GM18951 (cell line): ENCODE data around the gene CLRN3.

Experiments
- POLR2A ChIP-seq: IDR thresholded peaks from 4 replicates; pipeline ENCODE4 v1.6.1; 2011; ENCODE audit warnings: mild to moderate bottlenecking; ENCODE audit not compliant: insufficient read length, insufficient read depth; ENCODE audit errors: extremely low read depth
- in situ Hi-C: fragments of 300-500 bp; cut with MboI; formaldehyde crosslinking; loops from one replicate; pipeline ENCODE4 v1.12.0; 2022; ENCODE audit warnings: low sequenced_read_pairs, mixed read lengths, inconsistent platforms; ENCODE audit not compliant: unreplicated experiment

CLRN3 gene

DNA sequence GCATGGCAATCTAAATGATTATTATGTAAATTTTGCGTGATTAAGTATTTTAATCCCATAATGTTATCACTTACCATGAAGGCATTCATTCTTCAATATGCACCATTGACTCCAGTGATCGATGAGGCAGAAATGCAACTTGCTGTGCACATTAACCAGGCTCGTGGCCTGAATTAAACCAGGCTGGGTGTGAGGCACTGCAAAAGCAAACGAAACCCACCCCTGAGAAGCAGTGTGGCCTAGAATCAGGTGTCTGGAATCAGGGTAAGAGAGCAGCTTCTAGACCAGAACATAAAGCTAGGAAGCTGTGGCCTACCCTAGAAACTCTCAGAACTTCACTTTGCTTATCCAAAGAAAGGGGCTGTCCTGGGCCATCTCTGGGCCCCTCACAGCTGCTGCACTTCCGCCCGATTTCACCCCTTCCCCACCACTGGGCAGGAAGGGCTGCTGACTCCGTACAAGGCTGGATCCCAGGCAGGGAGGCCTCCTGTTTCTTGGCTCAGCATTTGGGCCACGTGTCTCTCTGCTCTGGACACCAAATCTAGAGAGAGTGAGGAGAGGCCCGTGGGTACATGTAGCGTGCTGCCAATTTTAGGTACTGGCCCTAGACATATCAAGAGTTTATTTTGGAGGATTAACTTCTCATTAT lies 18.6 kb upstream of the CLRN3 start:
- no peak for TF ChIP-seq POLR2A
- in situ Hi-C loops: no loop called here

DNA sequence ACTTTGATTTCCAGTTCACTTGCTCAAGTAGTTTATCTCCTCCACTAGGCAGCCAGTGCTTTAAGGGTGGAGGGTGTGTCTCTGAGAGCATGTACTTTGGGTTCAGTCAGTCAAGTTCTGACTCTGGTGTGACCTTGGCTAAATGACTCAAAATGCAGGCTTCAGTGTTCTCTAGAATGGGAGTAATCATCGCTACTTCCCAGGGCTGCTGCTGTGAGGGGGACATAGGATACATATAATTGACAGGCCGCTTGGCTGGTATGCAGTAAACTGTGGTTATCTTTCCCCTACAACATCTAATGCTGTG lies 17.7 kb upstream of the CLRN3 start:
- in situ Hi-C loops: no loop called here
- no peak for TF ChIP-seq POLR2A

DNA sequence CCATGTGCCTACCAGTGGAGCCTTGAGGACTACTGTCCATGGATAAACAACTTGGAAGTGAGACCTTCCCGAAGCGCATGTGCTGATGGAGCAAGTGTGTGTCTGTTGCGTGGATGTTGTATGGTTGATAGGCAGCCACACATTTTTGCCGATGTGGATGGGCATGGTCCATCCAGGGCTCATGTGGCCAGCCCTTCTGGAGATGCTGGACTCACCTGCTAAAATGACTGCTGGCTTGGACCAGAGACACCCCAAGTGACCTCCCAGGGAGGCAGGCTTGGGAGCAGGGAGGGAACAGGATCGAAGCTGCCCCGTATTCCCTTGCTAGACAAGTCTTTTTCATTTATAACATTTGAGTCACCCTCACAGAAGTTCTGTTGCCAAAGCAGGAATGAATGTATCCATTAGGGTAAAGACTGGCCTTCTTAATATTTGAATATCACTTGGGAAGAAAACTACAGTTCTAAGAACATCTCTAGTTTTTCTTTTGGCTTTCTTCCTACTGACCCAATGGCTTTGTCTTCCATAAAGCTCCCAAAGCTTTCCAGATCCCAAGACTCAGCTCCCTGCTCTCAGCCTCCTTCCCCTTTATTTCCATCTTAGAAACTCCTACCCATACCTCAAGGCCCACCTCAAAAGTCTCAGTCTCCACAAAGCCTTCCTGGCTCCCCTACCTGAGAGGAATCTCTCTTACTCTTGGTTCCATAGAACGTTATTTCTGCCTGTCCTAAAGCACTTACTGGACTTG lies 17.1 kb upstream of the CLRN3 start:
- TF ChIP-seq POLR2A: no peak
- in situ Hi-C loops: no loop called here

DNA sequence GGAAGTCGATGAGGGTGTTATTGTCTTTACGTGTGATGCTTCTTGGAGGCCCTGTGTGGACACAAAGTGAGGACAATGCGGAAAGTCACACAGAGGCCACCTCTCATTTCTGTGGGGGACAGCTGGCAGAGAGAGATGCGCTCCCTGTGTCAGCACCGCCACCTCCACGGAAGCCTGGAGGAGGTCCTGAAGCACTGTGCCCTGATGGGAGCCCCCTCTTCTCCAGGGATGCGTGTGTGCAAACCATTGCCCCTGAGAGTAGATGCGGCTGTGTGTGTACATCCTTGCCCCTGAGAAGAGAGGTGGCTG lies 16.2 kb upstream of the CLRN3 start:
- in situ Hi-C loops: no loop called here
- no peak for TF ChIP-seq POLR2A

DNA sequence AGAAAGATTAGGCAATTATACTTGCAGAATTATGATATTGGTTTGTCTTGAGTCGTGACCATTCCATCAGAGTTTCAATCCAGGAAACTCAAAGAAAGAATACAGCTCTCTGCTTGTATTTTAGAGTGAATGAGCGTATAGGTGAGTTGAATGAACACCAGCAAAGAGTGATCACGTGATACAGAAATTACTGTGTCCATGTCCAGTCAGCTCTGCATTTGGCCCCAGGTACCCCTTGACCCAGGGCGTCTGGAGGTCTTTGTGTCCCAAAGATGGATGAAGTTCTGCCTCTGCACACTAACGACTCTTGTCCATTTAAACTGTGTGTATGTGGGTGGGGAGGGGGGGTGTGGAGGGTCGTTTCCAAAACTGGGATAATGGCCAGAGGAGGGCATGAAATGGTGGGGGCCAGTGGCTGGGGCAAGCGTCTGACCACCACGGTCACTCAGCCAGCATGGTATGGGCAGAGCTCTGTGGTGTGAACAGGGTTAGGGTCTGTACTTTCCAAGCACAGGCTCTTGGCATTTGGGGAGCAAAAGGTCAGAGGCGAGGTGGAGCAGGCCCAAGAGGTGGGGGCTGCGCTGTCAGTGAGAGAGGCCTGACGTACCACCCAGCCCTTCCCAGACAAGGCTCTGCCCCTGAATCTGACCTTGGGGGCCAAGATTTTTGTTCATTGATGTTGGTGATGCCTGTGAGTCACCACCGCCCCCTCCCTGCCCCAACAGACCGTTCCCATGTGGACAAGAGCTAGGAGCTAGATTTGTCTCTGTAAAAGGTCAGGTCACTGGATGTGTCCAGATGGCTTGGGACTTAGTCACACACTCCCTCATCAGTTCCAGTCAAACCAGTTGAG lies 15.6 kb upstream of the CLRN3 start:
- in situ Hi-C loops: no loop called here
- TF ChIP-seq POLR2A: no peak

DNA sequence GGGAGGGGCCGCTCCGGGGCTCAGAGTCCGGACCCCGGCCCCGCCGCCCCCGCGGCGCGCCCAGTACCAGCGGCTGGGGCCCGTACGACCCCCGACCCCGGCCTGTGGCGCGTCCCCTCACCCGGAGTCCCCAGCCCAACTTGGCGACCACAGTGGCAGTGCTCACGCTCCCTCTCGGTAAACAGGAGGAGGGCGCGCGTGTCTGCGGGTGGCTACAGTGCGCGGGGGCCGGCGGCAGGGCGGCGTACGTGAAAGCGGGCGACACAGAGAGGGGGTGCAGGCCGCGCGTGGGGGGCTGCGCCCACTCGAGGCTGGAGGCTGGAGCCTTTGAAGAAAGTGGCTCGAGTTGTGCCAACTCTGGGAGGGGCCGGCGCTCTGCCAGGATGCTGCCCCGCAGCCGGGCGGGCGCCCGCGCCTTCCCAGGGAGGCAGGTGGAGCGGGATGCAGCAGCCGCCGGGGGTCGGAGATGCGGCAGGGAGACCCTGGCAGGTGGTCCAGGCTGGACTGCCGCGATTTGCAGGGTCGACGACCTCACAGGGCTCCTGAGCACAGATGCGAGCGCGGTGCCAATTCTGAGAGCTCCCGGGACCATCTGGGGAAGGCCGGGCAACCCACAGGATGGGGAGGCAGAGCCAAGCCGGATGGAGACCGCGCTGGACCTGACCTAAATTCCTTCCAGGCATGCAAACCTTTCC lies 14.8 kb upstream of the CLRN3 start:
- in situ Hi-C loops: no loop called here
- no peak for TF ChIP-seq POLR2A

DNA sequence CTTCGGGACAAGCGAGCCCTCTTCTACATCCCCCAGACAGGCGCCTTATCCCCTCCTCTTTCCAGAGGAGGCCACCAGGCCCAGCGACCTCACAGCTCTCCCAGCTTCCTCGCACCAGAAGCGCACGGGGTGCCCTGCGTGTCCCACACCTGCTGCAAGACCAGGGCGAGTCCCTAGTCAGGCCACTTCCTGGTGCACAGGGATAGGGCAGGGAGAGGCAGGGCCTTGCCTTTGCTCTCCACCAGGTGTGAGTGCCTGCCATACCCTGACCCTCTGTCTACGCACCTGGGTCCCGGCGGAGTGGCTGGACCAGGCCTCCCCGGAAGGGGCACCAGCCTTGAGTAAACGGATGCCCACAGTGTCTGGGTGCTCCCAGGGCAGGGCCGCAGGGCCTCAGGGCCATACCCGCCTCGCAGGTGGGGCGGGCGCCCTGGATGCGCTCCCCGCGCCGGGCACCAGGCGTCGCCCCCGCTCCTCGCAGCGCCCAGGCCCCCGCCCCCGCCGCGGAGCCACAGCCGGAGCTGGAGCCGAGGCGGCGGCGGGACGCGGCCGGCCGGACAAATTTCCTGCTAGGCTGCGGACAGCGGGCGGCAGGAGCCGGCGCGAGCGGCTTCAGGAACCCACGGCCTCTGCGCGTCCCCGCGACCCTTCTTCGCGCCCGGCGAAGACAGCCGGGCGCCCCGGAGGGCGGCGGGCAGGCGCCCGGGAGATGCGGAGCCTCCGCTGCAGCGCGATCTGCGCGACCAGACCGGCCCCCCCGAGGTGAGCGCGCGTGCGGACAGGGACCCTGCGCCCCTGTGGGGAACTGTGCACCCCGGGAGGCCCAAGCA lies 14.0 kb upstream of the CLRN3 start, which contains the start of gene PTPRE:
TSS of gene PTPRE (plus strand) at position 556 of the 830 bp plus-strand sequence. CDS start 133,779 bp downstream, outside the sequence.
- TF ChIP-seq POLR2A: no peak
- in situ Hi-C loops: no loop called here

DNA sequence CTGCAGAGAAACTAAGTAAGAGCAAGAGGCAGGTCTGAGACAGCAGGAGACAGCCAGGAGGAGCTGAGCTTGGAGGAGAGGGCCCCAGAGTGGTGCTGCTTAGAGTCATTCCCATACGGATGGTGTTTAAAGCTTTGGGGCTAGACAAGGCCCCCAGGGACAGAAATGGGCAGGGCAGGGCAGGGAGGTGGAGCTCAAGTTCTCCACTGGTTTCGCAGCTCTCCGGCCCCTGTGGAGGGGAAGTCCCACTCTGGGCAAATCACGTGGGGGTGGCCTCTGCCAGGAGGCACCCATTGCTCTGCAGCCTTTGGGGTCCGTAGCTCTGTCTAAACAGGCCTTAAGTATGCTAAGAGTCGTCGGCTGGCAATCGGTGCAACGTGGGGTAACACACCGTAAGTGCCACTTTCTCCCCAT lies 13.1 kb upstream of the CLRN3 start:
- no peak for TF ChIP-seq POLR2A
- in situ Hi-C loops: no loop called here

DNA sequence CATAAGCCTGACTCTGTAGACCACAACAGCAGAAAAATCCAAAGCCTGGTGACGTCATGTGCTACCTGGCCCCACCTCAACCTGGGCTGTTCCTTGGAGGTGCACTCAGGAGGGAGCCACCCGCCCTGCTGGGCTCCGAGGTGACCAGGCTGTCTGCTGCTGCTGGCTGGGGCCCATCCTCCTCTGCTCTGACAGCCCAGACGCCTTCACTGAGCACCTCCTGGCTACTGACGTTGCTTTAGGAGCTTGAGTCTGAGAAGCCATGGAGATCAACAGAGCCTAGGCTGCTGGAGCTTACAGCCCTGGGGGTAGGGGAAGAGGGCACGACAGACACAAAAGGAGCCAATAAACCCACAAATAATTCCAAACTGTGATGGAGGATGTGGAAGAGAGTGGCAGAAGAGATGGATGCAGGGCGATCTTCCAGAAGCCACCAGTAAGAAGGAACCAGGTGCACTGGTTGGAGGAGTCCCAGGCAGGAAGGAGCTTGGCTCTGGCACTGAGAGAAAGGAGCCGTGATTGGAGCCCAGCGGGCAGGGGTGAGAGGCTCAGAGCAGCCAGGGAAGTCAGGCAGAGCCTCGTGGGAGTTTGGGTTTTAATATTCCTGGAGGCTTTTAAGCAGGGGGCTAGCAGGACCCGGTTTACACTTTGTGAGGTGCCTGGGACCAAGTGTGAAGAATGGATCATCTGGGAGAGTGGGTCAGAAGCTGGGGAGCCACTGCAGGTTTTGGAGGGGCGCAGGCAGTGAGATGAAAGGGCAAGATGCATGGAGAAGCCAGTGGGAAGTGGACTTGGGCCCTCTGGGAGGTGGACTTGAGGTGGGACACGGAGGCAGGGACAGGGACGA lies 12.5 kb upstream of the CLRN3 start:
- no peak for TF ChIP-seq POLR2A
- in situ Hi-C loops: no loop called here

DNA sequence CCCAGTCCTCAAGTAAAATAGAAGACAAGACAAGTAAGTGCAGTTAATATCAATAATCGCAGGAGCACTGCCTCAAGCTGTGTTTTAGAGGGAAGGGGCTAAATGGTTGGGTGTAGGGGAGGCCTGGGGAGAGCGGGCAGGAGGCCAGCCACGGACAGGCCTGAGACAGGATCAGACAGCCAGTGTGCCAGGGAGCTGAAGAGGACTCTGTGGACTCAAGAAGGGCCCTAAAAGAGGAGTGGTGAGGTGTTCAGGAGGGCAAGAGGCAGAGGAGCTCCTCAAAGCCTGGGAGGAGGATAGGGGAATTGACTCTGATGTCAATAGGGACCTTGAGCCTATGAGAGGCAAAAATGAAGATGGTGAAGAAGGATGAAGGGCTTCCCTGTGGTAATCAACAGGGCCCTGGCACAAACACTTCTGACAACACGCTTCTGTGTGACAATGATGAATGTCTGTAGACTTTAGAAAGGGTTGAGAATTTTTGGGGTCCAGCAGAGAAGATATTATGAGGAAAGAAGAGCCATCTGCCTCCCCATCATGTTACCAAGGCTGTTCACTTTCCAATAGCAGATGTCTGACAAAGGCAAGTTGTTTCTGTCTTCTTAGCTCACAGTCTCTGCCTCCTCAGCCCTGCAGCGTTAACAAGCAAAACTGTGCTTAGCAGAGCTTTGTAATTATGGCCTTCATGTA lies 11.7 kb upstream of the CLRN3 start:
- in situ Hi-C loops: no loop called here
- TF ChIP-seq POLR2A: no peak

DNA sequence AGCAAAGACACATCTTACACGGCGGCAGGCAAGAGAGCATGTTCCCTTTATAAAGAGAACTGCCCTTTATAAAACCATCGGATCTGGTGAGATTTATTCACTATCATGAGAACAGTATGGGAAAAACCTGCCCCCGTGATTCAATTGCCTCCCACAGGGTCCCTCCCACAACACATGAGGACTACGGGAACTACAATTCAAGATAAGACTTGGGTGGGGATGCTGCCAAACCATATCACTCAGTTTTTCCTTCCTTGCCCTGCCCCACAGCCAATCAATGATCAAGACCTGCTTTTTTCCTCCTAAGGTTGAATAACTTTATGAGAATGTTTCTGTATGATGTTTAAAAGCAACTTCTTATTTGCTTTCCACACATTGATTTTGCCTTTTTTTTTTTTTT lies 11.0 kb upstream of the CLRN3 start:
- TF ChIP-seq POLR2A: no peak

More for the DNA sequence above, 11.0 kb upstream of the CLRN3 start:
- in situ Hi-C loops: no loop called here
